ENCODE measurements around the gene UFC1.

GRCh38 chr1:161172349-161172748 is 18.6 kb downstream of the UFC1 start:
- no peak for TF ChIP-seq CTCF (IDR thresholded peaks at IDR 0.05)
- no peak for TF ChIP-seq EZH2 (IDR thresholded peaks at IDR 0.05; ENCODE audit: borderline replicate concordance, insufficient read depth, low read depth, low read length, poor library complexity, severe bottlenecking)
